HG03159 (cell line): Measurements from ENCODE around the gene HOXC6.

Experiments used
- ATAC-seq: cut with Tn5 transposase; IDR thresholded peaks from one replicate; pipeline ENCODE4 v1.9.1; 2021; ENCODE audit warnings: mild to moderate bottlenecking, moderate library complexity; ENCODE audit not compliant: unreplicated experiment

HOXC6 gene

DNA sequence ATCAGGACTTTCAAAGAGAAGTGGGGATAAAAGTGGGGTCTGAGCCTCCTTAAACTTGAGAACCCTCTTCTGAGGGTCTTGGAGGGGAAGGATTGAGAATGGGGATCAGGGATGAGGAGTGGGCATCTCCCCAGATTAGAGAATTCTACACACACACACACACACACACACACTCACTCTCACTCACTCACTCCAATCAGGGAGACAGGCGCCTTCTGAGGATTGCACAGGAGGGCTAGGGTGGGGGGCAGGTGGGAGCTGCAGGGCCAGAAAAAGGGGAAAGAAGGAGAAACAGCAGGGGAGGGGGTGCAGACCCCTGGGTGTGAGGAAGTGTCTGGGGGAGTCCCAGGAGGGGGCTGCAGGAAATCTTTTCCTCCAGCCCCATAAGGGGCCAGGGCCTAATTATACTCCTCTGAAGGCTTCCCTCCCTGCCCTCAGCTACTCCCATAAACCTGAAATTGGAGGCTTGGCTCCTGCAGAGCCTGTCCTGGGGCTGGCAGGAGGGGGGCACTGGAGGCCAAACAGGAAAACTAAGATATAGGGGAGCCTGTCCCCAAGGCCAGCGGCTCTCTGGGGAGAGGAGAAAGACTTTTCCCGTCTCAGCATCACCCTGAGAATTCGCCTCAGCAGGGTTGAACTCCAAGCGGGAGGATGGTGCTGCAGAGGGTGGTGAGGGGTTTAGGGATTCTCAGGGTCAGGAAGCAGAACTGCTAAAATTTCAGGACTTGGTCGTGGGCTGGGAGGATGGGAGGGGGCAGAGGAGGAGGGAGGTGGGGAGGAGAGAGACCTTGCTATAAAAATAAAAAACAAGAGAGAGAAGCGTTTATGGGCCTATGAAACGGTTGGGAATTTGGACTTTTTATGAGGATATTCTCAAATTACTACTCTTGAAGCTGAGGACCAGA lies 26.7 kb upstream of the HOXC6 start:
- ATAC-seq = no peak

DNA sequence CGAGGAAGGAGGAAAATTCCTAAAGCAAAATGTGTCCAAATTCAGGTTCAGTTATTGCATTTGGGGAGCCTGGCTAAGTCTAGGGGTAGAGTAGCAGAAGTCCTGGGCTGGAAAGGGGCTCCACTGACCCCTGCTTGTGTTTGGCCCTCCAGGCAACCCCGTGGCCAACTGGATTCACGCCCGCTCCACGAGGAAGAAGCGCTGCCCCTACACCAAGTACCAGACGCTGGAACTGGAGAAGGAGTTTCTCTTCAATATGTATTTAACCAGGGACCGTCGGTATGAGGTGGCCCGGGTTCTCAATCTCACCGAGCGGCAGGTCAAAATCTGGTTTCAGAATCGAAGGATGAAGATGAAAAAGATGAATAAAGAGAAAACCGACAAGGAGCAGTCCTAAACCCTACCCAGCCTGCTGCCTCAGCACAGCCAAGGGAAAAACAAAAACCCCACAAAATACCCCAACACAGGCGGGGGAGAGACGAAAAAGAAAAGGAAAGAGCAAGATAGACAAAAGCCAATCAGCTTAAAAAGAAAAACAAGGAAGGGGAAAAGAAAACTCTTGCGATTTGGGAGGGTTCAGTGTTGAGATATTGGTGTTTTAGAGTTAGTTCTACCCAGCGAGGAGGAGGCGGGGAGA lies 25.8 kb upstream of the HOXC6 start:
- no peak for ATAC-seq

DNA sequence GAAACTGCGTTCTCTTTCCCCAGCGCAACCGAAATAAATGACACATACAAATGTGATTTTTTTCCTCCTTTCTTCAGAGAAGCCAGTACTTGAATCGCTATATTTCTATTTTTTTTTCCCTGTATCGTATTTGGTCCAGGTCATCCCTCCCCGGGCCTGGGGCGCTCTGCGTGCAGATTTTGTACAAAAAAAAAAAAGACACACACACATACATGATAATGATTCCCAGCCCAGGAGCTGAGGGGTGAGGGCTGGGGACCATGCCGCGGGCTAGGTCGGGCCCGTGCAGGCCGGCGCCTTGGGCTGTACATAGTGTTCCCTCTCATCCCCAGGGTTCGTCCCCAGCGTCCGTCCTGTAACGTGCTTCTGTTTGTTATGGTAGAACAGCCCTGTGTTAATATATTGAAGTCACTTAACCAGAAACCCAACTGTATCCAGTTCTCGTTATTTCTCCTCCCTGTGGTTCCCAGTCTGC lies 25.3 kb upstream of the HOXC6 start:
- no peak for ATAC-seq

DNA sequence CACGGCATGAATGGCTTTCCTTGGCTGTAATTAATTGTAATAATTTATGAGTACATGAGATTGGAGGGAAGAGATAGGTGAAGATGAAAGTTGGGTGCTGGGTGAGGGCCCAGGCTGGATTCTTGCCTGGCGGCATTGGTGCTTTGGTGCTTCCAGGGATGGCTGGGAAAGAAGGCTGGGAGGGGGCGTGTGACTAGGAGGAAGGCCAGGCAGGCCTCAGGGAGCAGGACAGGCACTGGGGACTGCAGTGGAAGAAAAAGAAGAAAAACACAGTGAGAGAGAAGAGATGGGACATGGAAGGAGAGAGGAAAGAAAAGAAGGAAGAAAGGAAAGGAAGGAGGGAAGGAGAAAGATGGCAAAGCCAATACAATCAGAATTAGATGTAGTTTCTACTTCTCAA lies 24.6 kb upstream of the HOXC6 start:
- no peak for ATAC-seq

DNA sequence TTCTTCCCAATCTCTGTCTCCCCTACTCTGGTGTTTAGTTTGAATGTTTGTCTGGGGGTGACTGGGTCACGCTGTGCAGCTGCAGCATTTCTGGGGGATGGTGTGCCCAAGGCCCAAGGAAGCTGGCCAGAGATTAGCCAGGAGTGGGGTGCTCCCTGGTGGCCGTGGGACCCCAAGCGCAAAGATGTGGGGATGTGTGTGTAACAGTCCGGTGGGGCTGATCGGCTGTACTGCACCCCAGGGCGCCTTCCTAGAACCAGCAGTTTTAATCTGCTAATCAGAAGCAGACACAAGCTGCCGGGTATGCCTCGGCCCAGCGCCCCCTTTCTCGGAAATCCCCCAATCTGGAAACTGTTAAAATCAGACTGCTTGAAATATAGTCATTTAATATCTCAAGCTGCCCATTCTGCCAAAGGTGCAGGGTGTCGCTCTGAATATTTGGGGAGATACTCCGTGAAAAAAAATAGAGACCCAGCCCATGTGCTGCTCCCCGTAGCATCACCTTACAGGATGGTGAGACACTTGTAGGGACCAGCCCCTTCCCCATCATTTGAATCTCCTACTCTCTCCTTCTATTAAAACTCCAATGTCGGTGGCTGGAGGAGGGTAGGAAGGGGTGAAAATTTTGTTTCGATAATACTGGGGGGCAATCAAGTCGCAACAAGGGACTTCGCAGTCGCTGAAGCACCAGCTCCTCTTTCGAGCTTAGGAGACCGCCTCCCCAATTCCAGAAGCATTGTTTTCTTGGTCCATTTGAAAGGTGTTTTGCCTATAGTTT lies 24.0 kb upstream of the HOXC6 start:
- no peak for ATAC-seq

DNA sequence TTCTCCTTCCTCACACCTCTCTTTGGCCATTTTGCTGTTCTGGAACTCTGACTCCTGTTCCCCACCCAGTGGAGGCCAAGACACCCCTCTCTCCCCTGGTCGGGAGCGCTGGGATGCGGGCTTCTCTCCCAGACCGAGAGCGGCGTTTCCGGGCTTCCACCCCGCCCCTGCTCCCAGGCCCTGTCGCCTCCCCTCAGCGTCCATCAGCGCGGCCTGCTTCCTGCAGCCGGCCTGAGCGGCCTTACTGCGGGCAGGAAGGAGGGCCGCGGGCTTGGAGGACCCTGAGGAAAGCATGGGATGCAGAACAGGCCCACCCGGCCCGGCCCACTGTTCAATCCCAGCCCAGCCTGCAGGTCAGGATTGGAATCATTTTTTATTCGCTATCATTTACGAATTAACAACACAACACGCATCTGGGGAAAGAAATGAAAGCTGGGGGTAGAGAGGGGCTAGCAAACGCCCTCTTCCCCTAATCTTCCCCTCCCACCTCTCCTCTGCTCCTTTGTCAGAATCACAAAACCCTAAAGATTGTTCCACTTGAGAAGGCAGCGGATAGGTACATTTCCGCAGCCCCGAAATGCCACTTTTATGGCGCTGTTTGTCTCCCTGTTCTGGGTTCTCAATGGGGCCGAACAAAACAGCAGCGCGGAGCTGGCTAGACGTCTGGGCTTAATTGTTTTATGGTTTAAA lies 23.3 kb upstream of the HOXC6 start:
- no peak for ATAC-seq

DNA sequence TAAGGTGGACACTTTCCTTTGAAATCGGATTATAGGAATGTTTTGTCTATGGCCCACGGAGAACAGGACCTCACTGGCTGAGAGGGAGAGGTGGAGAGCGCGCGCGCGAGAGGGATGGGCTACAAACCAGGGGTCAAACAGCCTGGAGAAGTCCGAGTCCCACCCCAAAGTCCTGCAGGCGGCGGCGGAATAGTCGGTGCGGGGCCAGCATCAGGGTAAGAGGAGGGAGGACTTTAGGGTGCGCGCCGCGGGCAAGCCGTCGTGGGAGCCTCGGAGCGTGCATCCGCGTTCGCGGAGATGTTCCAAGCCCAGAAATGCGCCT lies 22.7 kb upstream of the HOXC6 start:
- ATAC-seq = no peak

DNA sequence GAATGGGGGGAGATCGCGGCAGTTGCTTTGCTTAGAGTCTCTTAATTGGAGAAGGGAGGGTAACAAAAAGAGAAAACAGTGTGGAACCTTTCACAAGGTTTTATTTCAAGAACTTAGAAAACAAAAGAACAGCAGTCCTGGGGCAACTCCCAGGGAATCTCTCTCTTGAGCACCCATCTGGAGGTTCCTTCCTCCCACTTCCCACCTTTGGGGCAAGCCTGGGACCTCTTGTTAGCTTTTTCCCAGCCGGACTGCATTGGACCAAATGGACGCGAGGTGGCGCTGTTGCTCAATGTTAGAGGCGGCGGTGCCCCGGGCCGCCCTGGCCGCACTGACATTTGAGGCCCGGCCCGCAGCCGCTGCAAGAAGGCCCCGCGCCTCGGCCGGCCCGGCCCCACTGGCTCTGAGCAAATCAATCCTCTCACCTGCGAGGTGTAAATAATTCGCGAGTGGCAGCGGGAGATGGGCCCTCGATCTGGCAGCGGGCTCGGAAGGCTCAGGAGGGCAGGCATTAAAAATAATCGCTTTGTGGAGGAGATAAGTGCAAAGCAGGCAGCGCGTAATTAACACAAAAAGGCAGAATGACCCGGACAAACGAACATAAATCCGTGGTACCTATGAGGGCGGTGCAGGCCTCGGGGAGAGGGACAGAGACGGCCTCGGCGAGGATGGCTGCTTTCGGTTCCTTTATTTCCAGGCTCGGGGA lies 22.2 kb upstream of the HOXC6 start:
- ATAC-seq = peak; percentile 78

DNA sequence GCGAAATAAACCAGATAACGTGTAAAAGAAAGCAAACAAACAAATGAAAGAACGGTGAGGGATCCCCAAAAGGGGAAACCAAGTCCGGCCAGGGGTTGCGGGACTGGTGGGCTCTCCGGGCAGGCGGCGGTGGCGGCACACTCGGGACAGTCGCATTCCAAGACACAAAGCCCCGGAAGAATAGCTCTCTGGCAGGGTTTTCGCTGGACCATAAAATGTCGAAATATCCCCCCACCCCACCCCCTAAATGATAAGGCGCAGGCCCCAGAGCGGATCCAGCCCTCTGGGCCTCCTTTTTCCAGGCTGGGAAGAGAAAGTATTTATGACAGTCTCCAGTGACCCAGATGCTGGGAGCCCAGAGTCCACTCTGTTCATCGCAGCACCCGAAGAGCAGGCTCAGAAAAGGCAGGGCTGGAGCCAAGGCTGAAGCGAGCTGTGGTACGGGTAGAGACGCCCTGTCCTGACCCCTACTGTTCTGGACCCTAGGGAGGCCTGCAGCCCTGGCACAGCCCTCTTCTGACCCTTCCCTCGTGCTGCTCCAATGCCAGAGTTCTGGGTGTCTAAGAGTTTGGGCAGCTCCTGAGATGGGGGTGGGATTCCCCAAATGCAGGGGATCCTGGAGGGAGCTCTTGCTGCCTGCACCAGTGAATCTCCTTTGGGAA lies 21.6 kb upstream of the HOXC6 start:
- ATAC-seq = no peak

DNA sequence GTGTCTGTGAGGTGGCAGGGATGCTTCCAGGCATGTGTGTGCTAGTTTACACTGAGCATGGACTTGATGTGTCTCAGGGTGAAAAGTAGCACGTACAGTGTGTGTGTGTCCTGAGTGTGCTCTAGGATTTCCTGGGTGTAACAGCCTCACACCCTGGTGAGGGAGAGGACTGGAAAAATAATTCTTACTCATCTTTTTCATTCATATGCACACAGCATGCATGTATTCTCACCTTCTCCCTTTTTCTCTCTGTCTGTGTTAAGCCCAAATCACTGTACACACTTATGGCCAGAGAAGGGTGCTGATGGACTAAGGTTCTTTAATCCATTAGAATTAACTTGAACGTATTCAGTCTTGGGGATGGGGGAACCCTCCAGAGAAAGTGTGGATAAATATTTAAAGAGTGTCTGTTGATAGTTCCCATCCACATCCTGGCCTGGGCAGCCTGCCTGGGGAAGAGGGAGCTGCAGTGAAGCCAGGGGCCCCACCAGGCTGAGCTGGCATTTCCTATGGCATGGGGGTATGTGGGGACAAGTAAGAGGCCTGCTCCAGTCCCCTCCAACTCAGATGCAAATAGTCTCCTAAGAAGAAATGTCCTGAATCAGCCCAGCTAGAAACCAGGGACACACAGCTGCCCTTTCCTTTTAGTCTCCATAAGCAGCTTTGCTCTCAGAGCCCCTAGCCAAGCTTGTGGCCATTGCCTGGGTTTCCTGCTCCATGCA lies 20.5 kb upstream of the HOXC6 start:
- no peak for ATAC-seq

DNA sequence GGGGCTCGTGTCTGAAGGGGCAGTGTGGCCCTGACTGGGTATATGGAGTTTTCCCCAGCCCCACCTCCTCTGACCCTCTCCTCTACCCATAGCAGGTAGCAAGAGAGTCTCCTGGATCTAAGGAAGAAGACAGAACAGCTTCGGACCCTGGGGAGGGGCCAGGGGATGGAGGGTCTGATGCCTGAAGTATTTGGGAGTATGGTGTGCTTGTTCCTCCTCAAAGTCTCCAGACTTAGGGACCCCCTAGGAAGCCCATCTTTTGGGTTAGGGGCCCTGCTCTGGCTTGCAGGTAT lies 20.0 kb upstream of the HOXC6 start:
- ATAC-seq = no peak

DNA sequence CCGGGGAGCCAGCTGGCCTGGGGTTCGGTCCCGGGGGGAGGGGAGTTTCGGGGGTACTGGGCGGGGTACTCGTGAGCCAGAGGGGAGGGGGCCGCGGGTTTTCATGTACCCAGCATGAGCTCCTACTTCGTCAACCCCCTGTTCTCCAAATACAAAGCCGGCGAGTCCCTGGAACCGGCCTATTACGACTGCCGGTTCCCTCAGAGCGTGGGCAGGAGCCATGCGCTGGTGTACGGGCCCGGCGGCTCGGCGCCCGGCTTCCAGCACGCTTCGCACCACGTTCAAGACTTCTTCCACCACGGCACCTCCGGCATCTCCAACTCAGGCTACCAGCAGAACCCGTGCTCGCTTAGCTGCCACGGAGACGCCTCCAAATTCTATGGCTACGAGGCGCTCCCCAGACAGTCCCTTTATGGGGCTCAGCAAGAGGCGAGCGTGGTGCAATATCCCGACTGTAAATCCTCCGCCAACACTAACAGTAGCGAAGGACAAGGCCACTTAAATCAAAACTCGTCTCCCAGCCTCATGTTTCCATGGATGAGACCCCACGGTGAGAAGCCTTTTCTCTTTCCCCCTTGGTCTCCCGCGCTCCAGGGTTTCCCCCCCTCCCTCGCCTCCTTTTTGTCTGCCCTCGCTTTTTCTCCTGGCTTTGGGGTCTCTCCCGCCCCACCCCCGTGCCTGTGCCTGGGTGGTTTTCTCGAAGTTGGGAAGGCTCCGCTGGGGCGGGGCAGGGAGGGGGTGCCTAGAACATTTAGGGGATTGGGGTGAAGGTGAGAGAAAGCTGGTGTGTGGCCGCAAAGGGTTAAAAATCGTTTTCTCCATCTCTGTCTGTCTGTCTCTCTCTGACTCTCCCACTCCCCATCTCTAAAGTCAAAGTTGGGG lies 18.8 kb upstream of the HOXC6 start:
- no peak for ATAC-seq

DNA sequence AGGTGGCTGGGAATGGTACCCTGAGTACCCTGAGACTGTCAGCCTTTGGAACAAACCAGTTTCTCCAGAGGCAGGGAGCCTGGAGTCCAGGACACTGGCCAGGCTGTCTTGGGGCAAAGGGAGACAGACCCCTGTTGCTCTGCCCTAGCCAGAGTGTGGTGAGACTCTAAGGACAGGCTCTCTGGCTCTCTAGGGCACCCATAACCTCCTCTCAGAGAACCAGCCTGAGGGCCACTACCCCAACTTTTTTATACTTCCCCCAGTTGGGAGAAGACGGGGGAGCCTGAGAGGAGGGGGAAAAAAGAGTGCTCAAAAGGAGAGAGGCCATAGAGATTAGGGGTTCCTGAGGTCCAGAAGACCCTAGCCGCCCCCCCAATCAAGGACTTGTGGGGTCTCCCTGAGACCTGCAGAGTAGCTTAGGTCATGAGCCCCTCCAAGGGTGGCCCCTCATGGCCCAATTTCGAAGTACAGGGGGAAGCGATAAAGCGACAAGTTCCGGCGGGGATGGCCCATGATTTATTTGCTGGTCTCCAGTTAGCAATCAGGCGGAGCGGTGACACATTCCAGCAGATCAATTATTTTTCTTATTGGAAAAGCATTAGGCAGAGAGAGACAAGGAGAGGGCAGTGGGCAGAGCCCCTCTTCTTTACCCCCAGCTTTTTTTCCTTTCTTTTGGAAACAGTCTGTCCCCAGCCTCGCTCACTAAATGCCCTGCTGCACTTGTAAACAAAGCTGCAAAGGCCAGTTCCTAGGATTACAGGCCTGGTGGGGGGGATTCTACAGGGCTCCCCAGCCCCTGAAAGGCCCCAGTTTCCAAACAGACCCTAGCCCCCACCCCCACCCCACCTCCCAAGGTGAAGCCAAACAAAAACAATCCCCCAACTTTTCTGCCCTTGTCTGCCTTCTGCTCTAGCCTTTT lies 17.9 kb upstream of the HOXC6 start:
- no peak for ATAC-seq

DNA sequence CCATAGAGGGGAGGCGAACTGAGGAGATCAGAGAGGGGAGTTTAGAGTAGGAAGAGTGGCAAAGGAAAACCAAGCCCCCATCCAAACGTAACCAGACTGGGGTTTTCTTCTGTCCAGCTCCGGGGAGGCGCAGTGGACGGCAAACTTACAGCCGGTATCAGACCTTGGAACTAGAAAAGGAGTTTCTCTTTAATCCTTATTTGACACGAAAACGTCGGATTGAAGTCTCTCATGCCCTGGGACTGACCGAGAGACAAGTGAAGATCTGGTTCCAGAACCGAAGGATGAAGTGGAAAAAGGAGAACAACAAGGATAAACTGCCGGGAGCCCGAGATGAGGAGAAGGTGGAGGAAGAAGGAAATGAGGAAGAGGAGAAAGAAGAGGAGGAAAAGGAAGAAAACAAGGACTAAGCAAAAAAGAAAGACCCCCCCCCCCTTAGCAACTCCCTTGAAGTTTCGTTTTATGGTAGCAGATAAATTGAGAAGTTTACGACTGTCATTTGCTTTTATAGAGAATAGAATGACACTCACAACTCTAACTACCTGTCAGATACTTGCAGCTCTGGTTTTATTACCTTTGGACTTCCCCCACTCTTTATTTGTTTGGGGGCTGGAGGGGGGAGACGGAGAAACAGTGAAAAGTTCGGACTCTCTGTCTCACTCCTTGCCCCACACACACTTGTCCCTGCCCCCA lies 17.1 kb upstream of the HOXC6 start:
- no peak for ATAC-seq

DNA sequence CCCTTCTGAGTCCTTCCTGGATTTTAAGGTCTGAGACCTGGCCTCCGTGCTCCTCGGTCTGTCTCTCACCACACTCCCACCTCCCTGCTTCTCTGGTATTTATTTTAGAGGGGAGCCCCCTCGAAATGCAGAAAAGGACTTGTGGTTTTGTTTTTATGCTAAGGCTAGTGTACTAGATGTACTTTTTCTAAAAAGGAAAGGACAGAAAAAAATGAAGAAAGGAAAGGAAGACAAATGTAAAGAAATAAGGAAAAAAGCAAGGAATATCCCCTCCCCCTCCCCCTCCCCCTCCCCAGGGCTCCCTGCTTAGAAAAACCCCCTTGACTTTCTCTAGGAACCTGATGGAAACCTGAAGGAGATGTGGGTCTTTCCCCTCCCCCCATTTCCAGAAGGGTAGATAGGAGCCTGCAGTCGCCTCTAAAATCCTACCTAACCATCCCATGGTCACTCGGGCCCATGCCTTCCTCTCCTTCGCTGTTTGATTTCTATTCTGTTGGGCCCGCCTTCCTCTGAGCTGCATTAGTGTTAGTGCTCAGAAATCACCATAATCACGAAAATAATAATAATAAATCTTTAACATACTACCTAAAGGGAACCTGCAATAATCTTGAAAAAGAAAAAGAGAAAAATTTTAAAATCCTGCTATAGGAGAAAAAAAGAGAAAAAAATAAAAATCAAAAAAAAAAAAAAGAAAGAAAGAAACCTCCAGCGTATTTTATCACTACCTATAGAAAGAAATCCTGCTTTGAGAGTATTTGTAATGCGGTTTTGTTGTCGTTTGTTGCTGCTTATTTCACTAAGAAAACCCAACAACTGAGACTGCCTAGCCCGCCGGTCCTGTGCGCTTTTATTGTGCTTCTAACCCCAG lies 16.3 kb upstream of the HOXC6 start:
- ATAC-seq = no peak
